GM18868 (cell line): ENCODE results near the gene PLCL2.

Experiments used
- ATAC-seq: cut with Tn5 transposase; IDR thresholded peaks from one replicate; pipeline ENCODE4 v1.9.1; 2021; ENCODE audit warnings: mild to moderate bottlenecking, moderate library complexity; ENCODE audit not compliant: unreplicated experiment

PLCL2 gene

DNA sequence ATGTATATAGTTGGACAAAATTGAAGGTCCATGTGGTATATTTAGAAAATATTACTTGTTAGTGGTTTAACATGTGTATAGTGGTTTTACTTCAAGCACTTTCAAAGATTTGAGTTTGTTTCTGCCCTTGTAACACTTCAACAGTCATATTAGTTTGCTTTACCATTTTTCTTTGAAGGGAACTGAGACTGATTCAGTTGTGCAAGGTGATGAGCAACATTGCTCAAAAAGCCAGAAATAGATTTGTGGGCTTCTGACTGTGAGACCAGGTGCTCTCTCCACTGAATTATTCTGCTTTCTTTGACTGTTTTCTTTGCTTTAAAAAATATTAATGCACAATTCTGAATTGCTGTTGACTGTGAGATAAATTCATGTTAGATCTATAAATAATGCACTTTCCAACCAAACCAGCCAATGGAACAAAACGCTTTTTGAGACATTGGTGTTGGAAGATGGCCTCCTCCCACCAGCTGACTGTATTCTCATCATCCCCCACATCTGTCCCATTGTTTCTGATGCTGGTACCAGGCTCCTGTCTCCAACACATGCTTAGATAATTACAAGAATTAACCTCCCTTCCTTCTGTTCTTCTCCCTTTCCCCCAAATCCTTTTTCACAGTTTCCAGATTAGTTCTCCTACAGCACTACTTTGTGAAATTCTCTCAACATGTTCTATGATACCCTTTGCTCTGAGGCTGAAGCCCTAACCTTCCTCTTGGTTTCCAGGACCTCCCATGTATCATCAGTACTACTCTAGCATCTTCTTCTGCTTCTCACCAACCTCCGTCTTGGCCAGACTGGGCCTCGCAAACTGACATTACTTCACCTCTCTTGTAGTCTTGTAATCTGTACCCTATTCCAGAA, 27.9 kb downstream of the PLCL2 start:
- ATAC-seq: peak; percentile 91

DNA sequence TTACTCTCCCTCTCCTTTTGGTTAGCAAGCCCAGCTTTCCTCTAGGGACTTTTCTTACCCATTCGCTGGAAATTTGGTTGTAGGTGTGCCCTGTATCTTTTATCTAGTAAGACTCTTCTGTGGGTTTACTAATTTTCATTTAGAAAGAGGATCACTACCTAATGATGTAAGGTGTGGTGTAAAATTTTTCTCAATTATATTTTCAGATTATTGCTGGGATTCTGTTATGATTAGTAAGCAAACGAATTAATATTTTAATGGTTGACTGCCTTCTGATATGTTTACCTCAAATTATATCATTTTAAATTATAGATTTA, 28.5 kb downstream of the PLCL2 start:
- ATAC-seq: peak; percentile 12

DNA sequence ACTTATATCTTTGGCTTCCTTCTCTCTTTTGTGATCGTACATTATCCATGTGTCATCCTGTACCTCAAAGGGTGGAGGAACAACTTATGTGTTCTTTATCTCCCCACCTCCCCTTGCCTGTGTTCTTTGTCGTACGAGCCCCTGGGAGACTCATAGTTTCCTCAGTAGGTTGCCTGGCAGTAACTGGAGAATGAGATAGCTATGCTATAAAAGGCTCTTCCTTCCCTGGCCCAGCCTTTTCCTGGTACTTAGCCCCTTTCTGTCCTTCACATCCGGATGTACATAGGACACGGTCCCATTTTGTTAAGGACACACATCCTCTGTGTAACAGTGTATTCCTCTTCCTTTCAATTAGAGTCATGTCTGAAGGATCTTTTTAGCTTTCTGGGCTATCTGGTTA, 32.1 kb downstream of the PLCL2 start:
- no peak for ATAC-seq

DNA sequence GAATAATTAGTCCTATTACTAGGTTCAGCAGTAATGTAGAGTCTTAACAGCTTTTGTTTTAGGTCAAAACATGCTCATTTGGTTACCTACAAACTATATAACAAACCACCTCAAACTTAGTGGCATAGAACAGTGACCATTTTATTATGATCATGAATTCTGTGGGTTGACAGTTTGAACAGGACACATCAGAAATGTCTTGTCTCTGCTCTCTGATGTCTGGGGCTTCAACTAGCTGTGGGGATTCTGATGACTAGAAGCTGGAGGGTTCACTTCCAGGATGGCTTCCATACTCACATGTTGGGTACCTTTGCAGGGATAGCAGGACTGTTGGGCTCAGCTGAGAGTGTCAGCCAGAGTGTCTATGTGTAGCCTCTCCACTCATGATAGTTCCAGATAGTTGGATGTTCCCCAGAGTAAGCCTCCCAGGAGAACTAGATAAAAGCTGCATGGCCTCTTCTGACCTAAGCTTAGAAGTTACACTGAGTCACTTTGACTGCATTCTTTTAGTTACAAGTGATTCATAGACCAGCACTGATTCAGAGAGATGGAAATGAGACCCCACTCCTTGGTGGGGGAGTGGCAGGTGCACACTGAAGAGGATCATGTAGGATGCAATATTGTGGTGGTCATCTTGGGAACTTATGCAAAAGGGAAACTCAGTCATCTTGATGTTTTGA, 32.6 kb downstream of the PLCL2 start:
- no peak for ATAC-seq

DNA sequence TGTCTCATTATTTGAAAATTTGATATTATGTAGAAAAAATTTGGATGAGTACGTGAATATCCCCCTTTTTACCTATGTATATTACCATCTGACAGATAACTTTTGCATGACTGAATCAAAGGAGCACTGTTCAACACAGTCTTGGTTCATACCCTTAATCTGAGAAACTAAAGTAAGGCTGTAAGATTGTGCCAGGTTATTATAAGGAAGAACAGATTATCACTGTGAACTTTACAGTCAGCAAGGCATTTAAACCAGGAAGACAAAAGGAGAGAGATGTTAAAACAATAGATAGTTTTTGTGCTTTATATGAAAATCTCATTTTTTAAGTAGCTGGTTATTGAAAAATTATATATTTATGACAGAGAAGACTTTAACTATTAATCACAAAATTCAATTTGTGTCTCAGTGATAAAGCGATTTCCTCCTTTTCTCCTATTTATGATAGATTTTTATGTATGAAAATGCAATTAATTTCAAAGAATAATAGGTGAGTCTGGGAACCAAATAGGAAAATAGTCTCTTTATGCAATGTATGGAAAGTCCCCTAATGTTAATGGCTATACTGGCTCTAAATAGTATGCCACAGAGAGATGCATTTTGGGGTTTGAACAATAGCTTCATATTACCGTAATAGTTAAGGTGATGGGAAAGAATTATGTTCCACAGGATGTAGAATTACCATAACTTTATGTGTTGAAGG, 33.4 kb downstream of the PLCL2 start:
- no peak for ATAC-seq

DNA sequence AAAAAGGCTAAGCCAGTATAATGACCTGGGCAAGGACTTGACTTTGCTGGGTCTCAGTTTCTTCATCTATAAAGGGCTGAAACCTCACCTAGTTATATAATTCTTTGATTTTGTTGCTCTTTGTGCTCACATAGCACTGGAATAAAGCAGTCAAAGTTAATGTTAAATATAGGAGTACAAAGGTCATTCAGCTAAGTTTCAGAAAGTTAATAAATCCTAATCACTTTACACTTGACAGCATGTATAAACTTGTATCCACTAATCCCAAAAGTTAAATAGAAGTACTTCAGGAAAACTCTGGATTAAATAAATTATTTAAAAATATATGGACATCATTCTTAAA, 33.9 kb downstream of the PLCL2 start:
- ATAC-seq: no peak

DNA sequence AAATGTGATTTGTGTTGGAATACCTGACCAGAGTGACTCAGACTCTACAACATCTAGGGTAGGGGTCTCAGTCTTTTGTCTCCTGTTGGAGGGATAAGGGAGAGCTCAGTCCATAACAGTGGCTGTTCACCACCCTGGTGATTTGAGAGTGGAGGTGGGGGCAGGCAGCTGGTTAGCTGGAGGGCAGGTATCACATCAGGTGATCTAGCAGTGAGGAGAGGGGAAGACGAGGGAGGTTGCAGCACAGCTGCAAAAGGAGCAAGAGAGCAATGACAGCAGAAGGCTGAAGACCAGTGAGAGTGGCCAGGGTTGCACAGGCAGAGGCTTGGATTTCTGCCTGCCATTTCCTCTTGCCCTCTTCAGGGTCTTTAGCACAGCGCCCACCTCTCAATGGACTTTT, 38.4 kb downstream of the PLCL2 start:
- no peak for ATAC-seq

DNA sequence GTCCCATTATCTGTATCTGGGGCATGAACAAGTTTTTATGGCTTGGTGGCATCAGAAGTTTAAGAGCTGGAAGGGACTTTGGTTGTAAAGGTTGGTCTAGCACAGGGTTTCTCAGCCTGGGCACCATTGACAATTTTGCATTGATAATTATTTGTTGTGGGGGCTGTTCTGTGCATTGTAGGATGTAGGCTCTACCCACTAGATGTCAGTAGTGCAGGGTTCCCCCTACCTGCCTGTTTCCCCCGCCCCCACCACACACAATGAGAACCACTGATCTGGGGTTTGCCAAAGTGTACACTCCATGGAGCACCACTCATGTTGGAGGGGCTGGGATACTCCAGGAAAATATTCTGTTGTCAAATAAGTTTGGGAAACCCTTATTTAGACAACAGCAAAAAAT, 42.7 kb downstream of the PLCL2 start:
- peak; percentile 39 for ATAC-seq

DNA sequence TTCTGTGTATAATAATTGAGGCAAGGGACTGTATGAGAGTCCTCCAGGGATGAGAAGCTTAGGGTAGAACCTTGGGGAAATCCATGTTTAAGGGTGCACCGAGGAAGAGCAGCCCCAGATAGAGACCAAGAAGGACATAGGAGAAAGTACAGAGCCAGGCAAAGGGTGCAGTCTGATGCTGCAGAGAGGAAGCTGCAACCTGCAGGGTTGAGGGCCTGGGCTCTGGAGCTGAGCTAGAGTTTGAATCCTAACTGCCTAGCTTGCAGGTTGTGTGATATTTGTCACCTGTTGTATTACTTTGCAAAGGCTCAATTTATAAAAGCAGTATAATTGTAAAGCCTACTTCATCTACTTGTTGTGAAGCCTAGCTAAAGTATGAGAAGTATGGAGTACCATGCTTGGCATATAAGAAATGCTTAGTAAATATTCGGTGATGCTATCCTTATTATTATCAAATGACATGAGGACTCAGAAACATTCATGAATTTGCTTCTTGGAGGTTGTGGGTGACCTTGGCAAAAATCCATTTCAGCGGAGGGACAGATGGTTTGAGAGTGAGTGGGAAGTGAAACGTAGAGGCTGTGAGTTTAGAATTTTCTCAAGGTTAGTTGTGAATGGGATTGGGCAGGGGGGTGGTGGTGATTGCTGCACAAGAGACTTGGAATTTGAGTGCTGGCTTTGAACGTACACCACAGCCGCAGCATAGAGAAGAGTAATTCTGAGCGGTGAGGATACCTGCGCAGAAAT, 43.8 kb downstream of the PLCL2 start:
- ATAC-seq: peak; percentile 66

DNA sequence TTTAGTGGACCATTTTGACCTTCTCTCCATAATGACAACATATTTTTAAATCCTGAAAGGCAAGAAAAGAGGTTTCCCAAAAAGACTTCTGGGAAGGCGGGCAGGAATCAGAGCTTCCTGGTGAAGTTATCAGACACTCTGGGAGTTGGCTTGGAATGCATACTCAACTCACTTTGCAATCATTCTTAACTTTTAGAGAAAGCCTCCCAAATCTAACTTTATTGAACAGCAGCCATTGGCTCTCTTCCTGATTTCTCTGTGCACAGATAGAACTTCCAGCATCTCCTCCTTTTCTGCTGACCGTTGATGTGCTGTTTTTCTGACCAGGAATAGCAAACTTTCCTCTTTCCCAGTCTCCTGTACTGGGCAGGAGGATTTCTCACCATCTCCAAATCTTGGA, 44.6 kb downstream of the PLCL2 start:
- ATAC-seq: no peak

DNA sequence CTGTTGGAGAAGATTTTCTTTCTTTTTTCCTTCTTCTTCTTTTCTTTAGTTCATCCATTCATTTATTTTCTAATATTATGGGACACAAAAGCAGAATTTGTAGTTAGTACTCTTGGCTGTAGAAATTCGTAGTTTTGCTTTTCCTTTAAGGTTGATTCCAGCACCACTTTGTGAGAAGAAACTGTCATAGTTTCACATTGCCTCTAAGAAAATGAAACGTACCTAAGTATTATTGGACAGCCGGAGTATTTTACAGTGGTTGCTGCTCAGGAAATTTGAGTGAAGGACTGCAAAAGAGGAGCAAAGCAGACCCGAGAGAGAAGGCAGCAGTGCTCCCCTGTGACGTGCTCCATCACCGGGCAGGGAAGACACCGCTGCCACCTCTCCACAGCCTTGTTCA, 48.1 kb downstream of the PLCL2 start:
- ATAC-seq: peak; percentile 37

DNA sequence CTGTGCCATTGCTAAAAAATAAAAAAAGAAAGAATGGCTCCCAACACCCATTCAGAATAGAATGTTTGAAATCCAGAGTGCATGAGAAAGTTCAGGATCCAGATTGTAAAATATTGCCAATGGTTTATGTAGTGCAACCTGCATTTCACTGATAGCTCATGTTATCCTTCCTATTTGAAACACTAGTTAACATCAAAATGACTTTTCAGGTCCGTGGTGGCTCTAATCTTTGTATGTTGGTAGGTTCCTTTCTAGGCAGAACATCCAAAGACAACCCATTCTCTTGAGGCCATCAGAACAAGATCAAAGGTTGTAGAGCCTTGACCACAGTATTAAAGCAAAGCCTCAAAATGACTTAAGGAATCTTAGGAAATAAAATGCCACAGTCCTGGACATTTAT, 51.0 kb downstream of the PLCL2 start:
- ATAC-seq: no peak

DNA sequence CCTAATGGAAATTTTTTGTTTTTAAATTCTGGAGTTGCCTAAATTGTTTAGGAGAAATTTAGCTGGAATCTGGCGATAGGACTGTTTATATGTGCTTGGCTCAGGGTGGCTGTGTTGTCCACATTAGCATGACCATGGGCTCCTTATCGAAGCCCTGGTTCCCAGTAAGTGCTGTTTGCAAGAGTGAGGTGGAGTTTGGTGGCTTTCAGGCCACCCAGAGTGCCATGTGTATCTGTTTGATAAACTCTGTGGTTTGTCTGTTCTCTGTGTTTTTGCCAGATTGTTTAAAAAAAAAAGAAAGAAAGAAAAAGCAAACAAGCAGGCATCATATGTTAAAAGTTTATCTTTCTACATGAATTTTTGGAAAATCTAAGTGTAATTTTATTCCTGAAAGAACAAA, 51.5 kb downstream of the PLCL2 start:
- ATAC-seq: no peak

DNA sequence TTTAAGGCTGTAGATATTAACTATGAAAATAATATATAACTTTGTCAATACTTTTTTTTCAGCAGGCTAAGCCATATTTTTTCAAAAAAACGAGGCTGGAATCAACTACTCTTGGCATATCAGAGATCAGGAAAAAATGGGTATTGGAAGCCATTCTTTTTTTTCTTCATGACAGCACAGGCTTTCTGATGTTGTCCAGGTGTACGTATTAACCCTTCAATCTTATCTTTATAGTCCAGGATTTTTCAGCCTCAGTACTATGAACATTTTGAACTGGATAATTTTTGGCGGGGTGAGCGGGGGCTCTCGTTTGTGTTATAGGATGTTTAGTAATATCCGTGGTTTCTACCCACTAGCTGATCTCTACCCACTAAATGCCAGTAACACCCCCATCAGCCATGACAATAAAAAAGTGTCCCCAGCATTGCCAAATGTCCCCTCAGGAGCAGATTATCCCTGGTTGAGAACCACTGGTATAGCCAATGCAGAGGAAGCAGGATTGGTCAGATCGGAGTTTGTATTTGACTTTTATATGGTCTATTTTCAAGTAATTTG, 52.0 kb downstream of the PLCL2 start:
- ATAC-seq: no peak

DNA sequence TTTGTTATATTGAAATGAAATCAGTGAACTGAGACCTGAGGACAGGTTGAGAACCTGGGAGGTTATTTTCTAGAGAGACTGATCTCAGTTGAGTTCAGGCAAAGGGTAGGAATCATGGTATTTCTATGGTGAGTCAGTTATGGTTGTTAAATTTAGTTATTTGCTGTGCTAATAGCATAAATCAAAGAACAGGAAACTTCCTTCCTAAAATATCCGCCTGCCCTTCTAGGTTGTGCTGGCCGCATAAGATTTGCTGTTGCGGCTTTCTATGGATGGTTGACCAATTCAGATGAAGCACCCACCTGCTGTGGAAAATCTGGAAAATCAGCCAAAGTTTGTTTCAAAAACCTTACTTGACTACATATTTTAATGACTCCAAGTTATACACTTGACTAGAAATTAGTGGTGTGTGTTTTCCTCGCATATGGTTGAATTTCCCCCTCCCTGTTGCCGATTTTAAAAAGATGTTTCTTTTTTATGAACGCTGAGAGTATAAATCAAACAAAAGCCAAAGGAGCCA, 52.6 kb downstream of the PLCL2 start:
- ATAC-seq: no peak

DNA sequence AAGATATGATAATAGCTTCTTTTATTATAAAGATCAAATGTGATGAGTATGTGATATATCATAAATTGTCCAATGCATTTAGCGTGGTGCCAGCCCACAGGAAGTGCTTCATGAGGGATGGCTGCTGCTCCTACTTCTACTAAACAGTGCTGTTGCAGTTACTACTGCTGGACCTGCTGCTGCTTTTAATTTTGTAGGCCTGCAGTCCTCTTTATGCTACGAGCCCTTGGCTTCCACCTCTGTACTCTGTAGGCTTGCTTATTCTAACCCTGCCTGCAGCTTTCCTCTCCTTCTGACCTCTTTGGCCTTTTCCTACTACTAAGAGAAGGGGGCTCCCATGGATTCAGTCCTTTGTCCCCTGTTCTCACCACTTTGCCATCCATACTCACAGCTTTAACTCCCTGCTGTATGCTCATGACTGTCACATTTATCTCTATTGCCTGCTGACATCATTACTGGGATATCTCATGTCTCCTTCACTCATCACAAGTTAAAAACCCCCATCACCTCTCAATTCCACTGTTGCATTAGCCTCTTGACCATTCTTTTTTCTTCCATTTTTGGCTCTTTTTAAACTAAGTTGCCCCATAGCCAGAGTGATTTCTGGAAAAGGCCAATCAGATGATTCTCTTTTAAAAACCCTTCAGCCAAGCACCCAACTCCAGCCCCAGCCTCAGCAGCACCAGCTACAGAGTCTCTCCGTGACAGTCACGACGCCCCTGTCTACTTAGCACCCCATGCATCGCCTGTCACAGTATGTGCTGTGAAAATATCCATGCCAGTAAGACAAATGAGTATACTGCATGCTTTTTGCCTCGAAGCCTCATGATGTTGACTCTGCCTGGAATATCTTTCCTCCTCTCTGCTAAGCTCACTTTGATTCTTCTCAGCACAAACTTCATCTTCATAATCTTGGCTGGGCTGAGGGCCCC, 56.3 kb downstream of the PLCL2 start:
- no peak for ATAC-seq

DNA sequence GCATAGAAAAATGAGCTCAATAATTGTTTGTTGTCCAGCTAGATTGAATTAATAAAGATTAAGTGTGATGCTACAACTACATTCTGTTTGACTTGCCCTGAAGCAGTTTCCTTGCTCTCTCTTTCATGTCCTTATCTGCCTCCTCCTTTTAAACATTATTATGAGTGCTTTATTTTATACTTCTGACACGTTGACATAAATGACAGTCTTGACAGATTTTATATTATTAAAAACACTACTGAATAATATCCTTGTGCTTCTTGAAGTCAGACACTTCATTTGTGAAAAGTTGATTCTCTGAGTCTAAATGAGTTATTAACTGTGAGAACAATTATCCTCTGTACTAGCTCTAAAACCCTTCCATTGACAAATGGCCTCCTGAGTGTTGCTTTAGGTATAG, 58.2 kb downstream of the PLCL2 start:
- ATAC-seq: no peak

DNA sequence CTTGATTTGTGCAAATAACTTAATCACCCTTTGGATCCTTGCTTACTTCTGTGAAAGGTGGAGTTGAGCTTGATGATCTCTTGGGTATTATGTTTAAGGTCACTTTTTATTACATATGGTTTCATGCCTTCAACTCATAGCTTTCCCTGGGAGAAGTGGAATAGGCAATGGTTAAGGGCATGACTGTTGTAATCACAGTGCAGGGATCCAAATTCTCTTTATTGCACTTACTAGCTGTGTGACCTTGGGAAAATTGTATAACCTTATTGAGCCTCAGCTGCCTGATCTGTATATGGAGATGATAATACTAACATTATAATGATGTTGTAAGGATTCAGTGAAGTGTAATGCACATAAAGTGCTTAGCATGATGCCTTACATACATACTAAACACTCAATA, 59.1 kb downstream of the PLCL2 start:
- ATAC-seq: no peak

DNA sequence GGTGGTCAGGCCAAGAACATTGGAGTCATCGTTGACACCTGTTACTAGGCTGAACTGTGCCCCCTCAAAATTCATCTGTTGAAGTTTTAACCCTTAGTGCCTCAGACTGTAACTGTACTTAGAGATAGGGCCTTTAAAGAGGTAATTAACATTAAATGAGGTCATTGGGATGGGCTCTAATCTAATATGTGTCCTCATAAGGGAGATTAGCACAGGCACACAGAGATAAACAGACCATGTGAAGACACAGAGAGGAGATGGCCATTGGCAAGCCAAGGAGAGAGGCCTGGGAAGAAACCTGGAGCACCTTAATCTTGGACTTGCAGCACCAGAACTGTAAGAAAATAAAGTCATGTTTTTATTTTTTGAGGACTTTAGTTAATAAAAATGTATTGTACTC, 59.6 kb downstream of the PLCL2 start:
- ATAC-seq: no peak

DNA sequence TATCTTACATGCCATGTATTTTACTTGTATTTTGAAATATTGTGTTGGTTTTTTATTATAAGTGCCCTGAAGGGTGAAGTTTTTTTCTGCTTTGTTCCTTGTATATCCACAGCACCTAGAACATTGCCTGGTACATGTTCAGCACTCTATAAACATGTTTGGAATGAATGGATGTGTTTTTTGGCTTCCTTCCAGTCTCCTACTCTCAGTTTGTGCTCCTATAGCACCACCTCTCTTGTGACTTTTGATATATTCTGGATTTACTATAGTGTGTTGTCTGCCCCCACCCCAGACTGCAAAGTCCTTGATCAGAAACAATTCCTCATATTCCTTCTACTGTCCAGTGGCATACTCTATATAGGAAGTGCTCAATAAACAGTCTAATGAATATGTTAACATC, 60.6 kb downstream of the PLCL2 start:
- no peak for ATAC-seq
